CD14-positive monocyte (primary cell): ENCODE data around the gene MTNR1A. TPM values are rescaled to one million over a fixed set of nuclear protein-coding genes. Genes with fewer than 3 reads are reported as not detected.

Experiments
- DNase-seq, 3 donors: peaks; one replicate each; pipeline ENCODE4 v3.0.0-alpha.2; 2011 to 2022
- H2AFZ ChIP-seq: 2 replicates; pipeline ENCODE4 v1.6.0; 2012; ENCODE audit warnings: mild to moderate bottlenecking, low read depth, low read length, inconsistent platforms; ENCODE audit not compliant: insufficient read depth, poor library complexity, severe bottlenecking
- H3K27ac ChIP-seq, 2 donors: 1 replicate in 1 of 2; 2 replicates in 1 of 2; pipeline ENCODE4 v1.5.1; 2012 to 2013; ENCODE audit warnings: low read length in 2 of 2, control low read depth in 1 of 2, inconsistent platforms in 1 of 2, low read depth in 1 of 2, mild to moderate bottlenecking in 1 of 2
- H3K27me3 ChIP-seq, 2 donors: one replicate each; pipeline versions ENCODE4 v1.6.0 to v1.6.1; 2011 to 2013; ENCODE audit warnings: low read length in 2 of 2; ENCODE audit not compliant: control insufficient read depth in 2 of 2, insufficient read depth in 2 of 2
- H3K36me3 ChIP-seq, 2 donors: replicated peaks in 1 of 2; 1 replicate in 1 of 2; 2 replicates in 1 of 2; pipeline versions ENCODE4 v1.5.1 to v1.6.1; 2012 to 2013; ENCODE audit warnings: low read length in 2 of 2, control low read depth in 1 of 2, inconsistent platforms in 1 of 2, mild to moderate bottlenecking in 1 of 2; ENCODE audit not compliant: insufficient read depth in 2 of 2, control insufficient read depth in 1 of 2
- H3K4me1 ChIP-seq, 2 donors: 1 replicate in 1 of 2; 2 replicates in 1 of 2; pipeline versions ENCODE4 v1.5.1 to v1.6.1; 2012 to 2013; ENCODE audit warnings: low read length in 2 of 2, control low read depth in 1 of 2, inconsistent platforms in 1 of 2, mild to moderate bottlenecking in 1 of 2, moderate library complexity in 1 of 2; ENCODE audit not compliant: insufficient read depth in 2 of 2, control insufficient read depth in 1 of 2
- H3K4me2 ChIP-seq: replicated peaks from 2 replicates; pipeline ENCODE3; 2012; ENCODE audit warnings: low read length, moderate library complexity, mild to moderate bottlenecking; ENCODE audit not compliant: poor library complexity, severe bottlenecking; ENCODE audit errors: extremely low read depth
- H3K4me3 ChIP-seq, 3 experiments: fragments of 200-600 bp in 1 of 3; sonication (generic) in 1 of 3; replicated peaks in 1 of 3; 1 replicate in 2 of 3; 2 replicates in 1 of 3; pipeline ENCODE4 v1.5.1; 2011 to 2013; ENCODE audit warnings: low read length in 3 of 3, mild to moderate bottlenecking in 3 of 3, control low read depth in 2 of 3, low read depth in 2 of 3, inconsistent platforms in 1 of 3, moderate library complexity in 1 of 3
- H3K79me2 ChIP-seq: 2 replicates; pipeline ENCODE4 v1.6.0; 2012; ENCODE audit warnings: mild to moderate bottlenecking, control low read depth, inconsistent platforms, low read length, moderate library complexity; ENCODE audit not compliant: insufficient read depth
- H3K9ac ChIP-seq: 2 replicates; pipeline ENCODE4 v1.6.0; 2017; ENCODE audit warnings: low read length, mild to moderate bottlenecking; ENCODE audit not compliant: insufficient read depth, poor library complexity, severe bottlenecking
- H3K9me3 ChIP-seq, 2 donors: replicated peaks in 1 of 2; 1 replicate in 1 of 2; 2 replicates in 1 of 2; pipeline versions ENCODE4 v1.5.1 to v1.6.1; 2012 to 2013; ENCODE audit warnings: low read length in 2 of 2, control low read depth in 1 of 2; ENCODE audit not compliant: control insufficient read depth in 1 of 2, insufficient read depth in 1 of 2
- H4K20me1 ChIP-seq: 2 replicates; pipeline ENCODE4 v1.6.0; 2012; ENCODE audit warnings: mild to moderate bottlenecking, low read length, control low read depth, moderate library complexity; ENCODE audit not compliant: insufficient read depth
- H3K27ac Mint-ChIP-seq, 7 donors: one replicate each; pipeline ENCODE4 v1.8.0; 2020; ENCODE audit warnings: mild to moderate bottlenecking in 7 of 7, mixed read lengths in 7 of 7, moderate library complexity in 6 of 7, inconsistent platforms in 2 of 7
- H3K27me3 Mint-ChIP-seq, 3 donors: one replicate each; pipeline ENCODE4 v1.8.0; 2021 to 2022; ENCODE audit warnings: low read depth in 3 of 3, mild to moderate bottlenecking in 3 of 3, mixed read lengths in 3 of 3, moderate library complexity in 3 of 3, inconsistent platforms in 1 of 3
- H3K36me3 Mint-ChIP-seq, 2 donors: one replicate each; pipeline ENCODE4 v1.8.0; 2020; ENCODE audit warnings: mixed read lengths in 2 of 2, inconsistent platforms in 1 of 2, mild to moderate bottlenecking in 1 of 2
- H3K4me1 Mint-ChIP-seq: one replicate; pipeline ENCODE4 v1.8.0; 2020; ENCODE audit warnings: mild to moderate bottlenecking, mixed read lengths
- H3K4me3 Mint-ChIP-seq, 2 donors: one replicate each; pipeline ENCODE4 v1.8.0; 2020; ENCODE audit warnings: mild to moderate bottlenecking in 2 of 2, mixed read lengths in 2 of 2, moderate library complexity in 1 of 2
- H3K9me3 Mint-ChIP-seq, 7 donors: one replicate each; pipeline ENCODE4 v1.8.0; 2020 to 2022; ENCODE audit warnings: mixed read lengths in 7 of 7, mild to moderate bottlenecking in 6 of 7, moderate library complexity in 6 of 7, inconsistent platforms in 2 of 7
- WGBS: methylation state at CpG from one replicate; pipeline ENCODE4 v1.1.5; 2013; ENCODE audit warnings: missing lambda C conversion rate; ENCODE audit not compliant: insufficient coverage; 5-methylcytosine and 5-hydroxymethylcytosine counted together
- intact Hi-C, 2 donors: fragments of 100-400 bp; cut with micrococcal nuclease; formaldehyde crosslinking; loops; one replicate each; pipeline versions ENCODE4 v1.15.0 to v1.15.1; 2023
- polyA plus RNA-seq, 3 donors: library from polyadenylated mRNA; depleted of rRNA in 1 of 3; unstranded in 2 of 3; stranded (reverse) in 1 of 3; fragments of 300-500 nt in 2 of 3; fragments of >200 nt in 1 of 3; fragmentation: Illumina TruSeq in 2 of 3; gene quantifications; 1 replicate in 2 of 3; 2 replicates in 1 of 3; pipeline ENCODE4 v1.2.3, GENCODE V29; 2012 to 2021
- TF ChIP-seq, protein P1 (sequence below): fragments of 200-600 bp; IDR thresholded peaks from one replicate; pipeline ENCODE4 v1.8.0; 2022; ENCODE audit warnings: antibody characterized with exemption, mild to moderate bottlenecking

MTNR1A gene
- polyA plus RNA-seq, 3 donors, result not detected

DNA sequence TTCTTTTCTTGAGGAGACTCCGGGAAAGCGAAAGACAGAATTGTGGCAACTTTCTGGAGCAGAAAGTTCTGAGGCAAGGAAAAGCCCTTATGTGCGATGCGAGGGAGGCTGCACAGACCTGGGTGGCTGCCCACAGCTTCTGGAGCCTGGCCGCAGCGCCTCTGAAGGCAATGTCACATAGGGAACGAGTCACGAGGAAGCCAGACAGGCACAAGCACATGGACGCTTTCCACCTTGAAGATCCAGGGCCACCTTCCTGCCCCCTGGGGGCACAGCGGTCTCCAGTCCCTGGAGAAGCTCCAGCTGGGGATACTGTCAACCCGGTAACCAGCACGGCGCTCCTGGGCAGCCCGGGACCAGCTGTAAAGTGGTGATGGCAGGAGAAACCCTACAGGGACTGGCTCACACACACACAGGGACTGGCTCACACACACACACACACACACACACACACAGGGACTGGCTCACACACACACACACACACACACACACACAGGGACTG lies 69.8 kb downstream of the MTNR1A start:
- Histone ChIP-seq H2AFZ (no peak overlapping the region), H3K9ac (no peak overlapping the region), H4K20me1 (no peaks in the 10 kb centered on the region), H3K4me1 (no peaks in the 10 kb centered on the region), H3K27me3 (no peaks in the 10 kb centered on the region), H3K27ac (no peak overlapping the region), H3K79me2 (no peaks in the 10 kb centered on the region), H3K9me3 (peaks cover 3 to 46% of the 10 kb centered on the region in 2 donors), H3K4me2 (no peak overlapping the region), H3K4me3 (no peak overlapping the region), H3K36me3 (no peaks in the 10 kb centered on the region)
- Mint-ChIP-seq H3K27ac (no peak overlapping the region), H3K36me3 (no peaks in the 10 kb centered on the region), H3K4me1 (no peaks in the 10 kb centered on the region), H3K9me3 (peaks cover 4 to 52% (median 19%) of the 10 kb centered on the region in 7 donors), H3K4me3 (no peak overlapping the region), H3K27me3 (peaks cover 0 to 1% (median 0%) of the 10 kb centered on the region in 3 donors)
- TF ChIP-seq, protein P1, sequence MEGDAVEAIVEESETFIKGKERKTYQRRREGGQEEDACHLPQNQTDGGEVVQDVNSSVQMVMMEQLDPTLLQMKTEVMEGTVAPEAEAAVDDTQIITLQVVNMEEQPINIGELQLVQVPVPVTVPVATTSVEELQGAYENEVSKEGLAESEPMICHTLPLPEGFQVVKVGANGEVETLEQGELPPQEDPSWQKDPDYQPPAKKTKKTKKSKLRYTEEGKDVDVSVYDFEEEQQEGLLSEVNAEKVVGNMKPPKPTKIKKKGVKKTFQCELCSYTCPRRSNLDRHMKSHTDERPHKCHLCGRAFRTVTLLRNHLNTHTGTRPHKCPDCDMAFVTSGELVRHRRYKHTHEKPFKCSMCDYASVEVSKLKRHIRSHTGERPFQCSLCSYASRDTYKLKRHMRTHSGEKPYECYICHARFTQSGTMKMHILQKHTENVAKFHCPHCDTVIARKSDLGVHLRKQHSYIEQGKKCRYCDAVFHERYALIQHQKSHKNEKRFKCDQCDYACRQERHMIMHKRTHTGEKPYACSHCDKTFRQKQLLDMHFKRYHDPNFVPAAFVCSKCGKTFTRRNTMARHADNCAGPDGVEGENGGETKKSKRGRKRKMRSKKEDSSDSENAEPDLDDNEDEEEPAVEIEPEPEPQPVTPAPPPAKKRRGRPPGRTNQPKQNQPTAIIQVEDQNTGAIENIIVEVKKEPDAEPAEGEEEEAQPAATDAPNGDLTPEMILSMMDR, result no peak
- intact Hi-C loops, result no loop called here
- 57% methylated on average over 9 of the region's 14 CpGs for WGBS
- DNase-seq, result no peak

DNA sequence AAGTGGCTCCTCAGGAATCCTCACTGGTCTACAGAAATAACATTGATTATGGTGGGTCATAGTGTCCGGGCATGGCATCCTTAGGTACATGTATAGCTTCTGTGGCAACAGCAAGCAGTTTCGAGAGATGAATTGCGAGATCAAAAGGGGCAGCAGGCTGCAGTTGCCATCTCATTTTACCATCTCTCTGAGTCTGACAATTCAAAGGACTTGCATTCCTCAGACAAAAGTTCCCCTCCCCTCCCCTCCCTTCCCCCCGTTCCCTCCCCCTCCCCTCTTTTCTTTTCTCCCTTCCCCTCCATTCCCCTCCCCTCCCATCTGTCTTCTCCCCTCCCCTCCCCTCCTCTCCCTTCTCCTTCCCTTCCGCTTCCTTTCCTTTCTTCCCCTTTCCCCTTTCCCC lies 70.2 kb downstream of the MTNR1A start:
- Mint-ChIP-seq H3K4me1 (no peaks in the 10 kb centered on the region), H3K27ac (no peak overlapping the region), H3K9me3 (peaks cover 4 to 48% (median 15%) of the 10 kb centered on the region in 7 donors), H3K27me3 (peaks cover 0 to 1% (median 0%) of the 10 kb centered on the region in 3 donors), H3K4me3 (no peak overlapping the region), H3K36me3 (no peaks in the 10 kb centered on the region)
- Histone ChIP-seq H3K4me1 (no peaks in the 10 kb centered on the region), H3K27me3 (no peaks in the 10 kb centered on the region), H4K20me1 (no peaks in the 10 kb centered on the region), H3K79me2 (no peaks in the 10 kb centered on the region), H3K4me3 (no peak overlapping the region), H2AFZ (no peak overlapping the region), H3K36me3 (no peaks in the 10 kb centered on the region), H3K9ac (no peak overlapping the region), H3K9me3 (peaks cover 3 to 42% of the 10 kb centered on the region in 2 donors), H3K27ac (no peak overlapping the region), H3K4me2 (no peak overlapping the region)
- intact Hi-C loops, result no loop called here
- 95% methylated on average over 3 of the region's 5 CpGs for WGBS
- DNase-seq, result no peak
- TF ChIP-seq, protein P1, result no peak
